ENCODE measurements around the gene CCNO. TPM values are rescaled to one million over a fixed set of nuclear protein-coding genes. Genes with fewer than 3 reads are reported as not detected.

The CCNO gene
- total and polyA plus RNA-seq, 2 experiments from 2014 or later: not detected

GRCh38 chr5:55278778-55279177 is 45.4 kb upstream of the CCNO start:
- Mint-ChIP-seq H3K27me3 (ENCODE audit: insufficient read depth, low read depth, poor library complexity) (no peaks in the 10 kb centered on the region), H3K4me1 (no peaks in the 10 kb centered on the region), H3K27ac (no peak overlapping the region), H3K9me3 (no peaks in the 10 kb centered on the region), H3K4me3 (no peak overlapping the region), H3K36me3 (ENCODE audit: low read depth) (peaks cover 33% of the 10 kb centered on the region)
- DNase-seq (ENCODE audit: low spot score) (no peak), ATAC-seq (no peak)
- Histone ChIP-seq H3K9me2 (ENCODE audit: insufficient read depth) (no peaks in the 10 kb centered on the region), H3K4me2 (no peak overlapping the region), H3K4me3 (no peak overlapping the region), H2AFZ (no peak overlapping the region), H4K20me1 (replicated peaks; ENCODE audit: insufficient read depth) (0 out of 2 replicates have a peak, but pooled peaks cover 9% of the 10 kb centered on the region), H3K27ac (ENCODE audit: low read depth) (no peak overlapping the region), H3F3A (replicated peaks; ENCODE audit: low read depth) (no peaks in the 10 kb centered on the region), H3K4me1 (ENCODE audit: insufficient read depth) (no peaks in the 10 kb centered on the region), H3K27me3 (ENCODE audit: insufficient read depth) (no peaks in the 10 kb centered on the region), H3K36me3 (ENCODE audit: insufficient read depth) (peaks cover 27% of the 10 kb centered on the region; the same call in 1 of the 2 replicates), H3K79me2 (replicated peaks; ENCODE audit: insufficient read depth) (no peaks in the 10 kb centered on the region)
- TF ChIP-seq CREB1 (CRISPR knock-in tag; IDR thresholded peaks at IDR 0.05; ENCODE audit: low read depth) (no peak), JUNB (IDR thresholded peaks at IDR 0.05; ENCODE audit: unreplicated experiment) (no peak), CTCF (conservative IDR thresholded peaks at IDR 0.05; ENCODE audit: low read depth in 2 of 2) (no peak), ZNF114 (CRISPR knock-in tag; IDR thresholded peaks at IDR 0.05) (no peak), NANOG (IDR thresholded peaks at IDR 0.05; ENCODE audit: borderline replicate concordance) (no peak), ZNF462 (CRISPR knock-in tag; IDR thresholded peaks at IDR 0.05) (no peak), EZH2phosphoT487 (IDR thresholded peaks at IDR 0.05; ENCODE audit: unreplicated experiment) (no peak), STAT1 (IDR thresholded peaks at IDR 0.05; ENCODE audit: unreplicated experiment) (no peak), EZH2 (IDR thresholded peaks at IDR 0.05; ENCODE audit: low read depth, unreplicated experiment) (no peak), POLR2AphosphoS5 (IDR thresholded peaks at IDR 0.05; ENCODE audit: low read depth) (no peak), ZNF331 (CRISPR knock-in tag; IDR thresholded peaks at IDR 0.05; ENCODE audit: low read depth) (no peak)
- TF ChIP-seq, protein P1, sequence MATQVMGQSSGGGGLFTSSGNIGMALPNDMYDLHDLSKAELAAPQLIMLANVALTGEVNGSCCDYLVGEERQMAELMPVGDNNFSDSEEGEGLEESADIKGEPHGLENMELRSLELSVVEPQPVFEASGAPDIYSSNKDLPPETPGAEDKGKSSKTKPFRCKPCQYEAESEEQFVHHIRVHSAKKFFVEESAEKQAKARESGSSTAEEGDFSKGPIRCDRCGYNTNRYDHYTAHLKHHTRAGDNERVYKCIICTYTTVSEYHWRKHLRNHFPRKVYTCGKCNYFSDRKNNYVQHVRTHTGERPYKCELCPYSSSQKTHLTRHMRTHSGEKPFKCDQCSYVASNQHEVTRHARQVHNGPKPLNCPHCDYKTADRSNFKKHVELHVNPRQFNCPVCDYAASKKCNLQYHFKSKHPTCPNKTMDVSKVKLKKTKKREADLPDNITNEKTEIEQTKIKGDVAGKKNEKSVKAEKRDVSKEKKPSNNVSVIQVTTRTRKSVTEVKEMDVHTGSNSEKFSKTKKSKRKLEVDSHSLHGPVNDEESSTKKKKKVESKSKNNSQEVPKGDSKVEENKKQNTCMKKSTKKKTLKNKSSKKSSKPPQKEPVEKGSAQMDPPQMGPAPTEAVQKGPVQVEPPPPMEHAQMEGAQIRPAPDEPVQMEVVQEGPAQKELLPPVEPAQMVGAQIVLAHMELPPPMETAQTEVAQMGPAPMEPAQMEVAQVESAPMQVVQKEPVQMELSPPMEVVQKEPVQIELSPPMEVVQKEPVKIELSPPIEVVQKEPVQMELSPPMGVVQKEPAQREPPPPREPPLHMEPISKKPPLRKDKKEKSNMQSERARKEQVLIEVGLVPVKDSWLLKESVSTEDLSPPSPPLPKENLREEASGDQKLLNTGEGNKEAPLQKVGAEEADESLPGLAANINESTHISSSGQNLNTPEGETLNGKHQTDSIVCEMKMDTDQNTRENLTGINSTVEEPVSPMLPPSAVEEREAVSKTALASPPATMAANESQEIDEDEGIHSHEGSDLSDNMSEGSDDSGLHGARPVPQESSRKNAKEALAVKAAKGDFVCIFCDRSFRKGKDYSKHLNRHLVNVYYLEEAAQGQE (IDR thresholded peaks at IDR 0.05; ENCODE audit: unreplicated experiment): no peak
- TF ChIP-seq, protein P2, sequence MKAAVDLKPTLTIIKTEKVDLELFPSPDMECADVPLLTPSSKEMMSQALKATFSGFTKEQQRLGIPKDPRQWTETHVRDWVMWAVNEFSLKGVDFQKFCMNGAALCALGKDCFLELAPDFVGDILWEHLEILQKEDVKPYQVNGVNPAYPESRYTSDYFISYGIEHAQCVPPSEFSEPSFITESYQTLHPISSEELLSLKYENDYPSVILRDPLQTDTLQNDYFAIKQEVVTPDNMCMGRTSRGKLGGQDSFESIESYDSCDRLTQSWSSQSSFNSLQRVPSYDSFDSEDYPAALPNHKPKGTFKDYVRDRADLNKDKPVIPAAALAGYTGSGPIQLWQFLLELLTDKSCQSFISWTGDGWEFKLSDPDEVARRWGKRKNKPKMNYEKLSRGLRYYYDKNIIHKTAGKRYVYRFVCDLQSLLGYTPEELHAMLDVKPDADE (IDR thresholded peaks at IDR 0.05): no peak
